Brain microvascular endothelial cell (primary cell): ENCODE data around the gene PTPN2.

ENCODE experiments used
- DNase-seq: peaks from one replicate; pipeline ENCODE4 v3.0.0-alpha.2; 2020
- H3K27ac ChIP-seq: fragments of 250-450 bp; sonication (Bioruptor Pico); 2 replicates; pipeline ENCODE4 v1.5.1; 2020; ENCODE audit warnings: mild to moderate bottlenecking, moderate library complexity
- H3K27me3 ChIP-seq: fragments of 250-450 bp; sonication (Bioruptor Pico); replicated peaks from 2 replicates; pipeline ENCODE4 v1.5.1; 2020; ENCODE audit warnings: mild to moderate bottlenecking
- H3K36me3 ChIP-seq: fragments of 250-450 bp; sonication (Bioruptor Pico); replicated peaks from 2 replicates; pipeline ENCODE4 v1.5.1; 2020; ENCODE audit warnings: mild to moderate bottlenecking
- H3K4me3 ChIP-seq: 2 replicates; pipeline ENCODE4 v1.5.1; 2011; ENCODE audit warnings: low read depth, mild to moderate bottlenecking, control low read depth, low read length, moderate library complexity
- in situ Hi-C: cut with HindIII; loops from 2 replicates; pipeline ENCODE4 v1.10.0; 2017; ENCODE audit warnings: low sequenced_read_pairs, low pct_ligation_motif_present
- TF ChIP-seq, protein P1 (sequence below): IDR thresholded peaks from 2 replicates; pipeline ENCODE4 v1.5.1; 2011; ENCODE audit warnings: low read depth, mild to moderate bottlenecking, moderate library complexity, low read length, control low read depth, inconsistent platforms; ENCODE audit errors: missing control alignments

The PTPN2 gene

DNA sequence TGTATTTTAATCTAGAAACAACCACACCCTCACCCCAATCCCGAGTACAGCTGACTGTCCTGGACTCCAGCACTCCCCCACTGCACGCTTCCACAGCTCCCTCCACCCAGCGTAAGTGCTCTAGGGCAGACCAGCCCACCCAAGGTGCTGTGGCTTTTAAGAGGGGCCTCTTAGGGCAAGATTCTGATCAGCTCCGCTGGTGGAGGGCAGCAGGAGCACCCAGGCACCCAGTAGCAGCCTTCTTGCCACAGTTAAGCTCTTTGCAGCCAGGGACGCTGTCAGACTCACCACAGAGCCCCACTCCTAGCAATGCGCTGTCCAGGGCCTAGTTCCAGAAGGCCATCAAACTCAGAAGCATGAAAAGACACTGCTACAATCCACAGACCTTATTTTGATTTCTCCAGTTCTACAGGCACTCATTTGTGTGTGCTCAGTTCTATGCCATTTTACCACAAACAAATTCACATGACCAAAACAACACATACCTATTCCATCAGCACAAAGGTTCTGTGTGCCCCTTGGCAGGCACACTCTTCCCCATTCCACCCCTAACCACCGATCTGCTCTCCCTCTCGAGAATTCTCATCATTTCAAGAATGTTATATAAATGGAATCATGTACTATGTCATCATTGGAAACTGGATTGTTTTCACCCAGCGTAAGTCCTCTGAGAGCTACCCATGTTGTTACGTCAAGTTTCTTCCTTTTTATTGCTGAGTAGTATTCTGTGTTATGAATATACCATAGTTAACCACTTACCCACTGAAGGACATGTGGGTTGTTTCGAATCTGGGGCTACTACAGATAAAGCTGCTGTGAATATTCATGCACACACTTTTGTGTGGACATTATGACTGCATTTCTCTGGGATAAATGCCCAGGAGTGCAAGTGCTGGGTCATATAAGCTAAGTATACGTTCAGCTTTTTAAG lies 40.4 kb downstream of the PTPN2 start:
- TF ChIP-seq, protein P1, sequence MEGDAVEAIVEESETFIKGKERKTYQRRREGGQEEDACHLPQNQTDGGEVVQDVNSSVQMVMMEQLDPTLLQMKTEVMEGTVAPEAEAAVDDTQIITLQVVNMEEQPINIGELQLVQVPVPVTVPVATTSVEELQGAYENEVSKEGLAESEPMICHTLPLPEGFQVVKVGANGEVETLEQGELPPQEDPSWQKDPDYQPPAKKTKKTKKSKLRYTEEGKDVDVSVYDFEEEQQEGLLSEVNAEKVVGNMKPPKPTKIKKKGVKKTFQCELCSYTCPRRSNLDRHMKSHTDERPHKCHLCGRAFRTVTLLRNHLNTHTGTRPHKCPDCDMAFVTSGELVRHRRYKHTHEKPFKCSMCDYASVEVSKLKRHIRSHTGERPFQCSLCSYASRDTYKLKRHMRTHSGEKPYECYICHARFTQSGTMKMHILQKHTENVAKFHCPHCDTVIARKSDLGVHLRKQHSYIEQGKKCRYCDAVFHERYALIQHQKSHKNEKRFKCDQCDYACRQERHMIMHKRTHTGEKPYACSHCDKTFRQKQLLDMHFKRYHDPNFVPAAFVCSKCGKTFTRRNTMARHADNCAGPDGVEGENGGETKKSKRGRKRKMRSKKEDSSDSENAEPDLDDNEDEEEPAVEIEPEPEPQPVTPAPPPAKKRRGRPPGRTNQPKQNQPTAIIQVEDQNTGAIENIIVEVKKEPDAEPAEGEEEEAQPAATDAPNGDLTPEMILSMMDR = no peak
- DNase-seq = no peak

DNA sequence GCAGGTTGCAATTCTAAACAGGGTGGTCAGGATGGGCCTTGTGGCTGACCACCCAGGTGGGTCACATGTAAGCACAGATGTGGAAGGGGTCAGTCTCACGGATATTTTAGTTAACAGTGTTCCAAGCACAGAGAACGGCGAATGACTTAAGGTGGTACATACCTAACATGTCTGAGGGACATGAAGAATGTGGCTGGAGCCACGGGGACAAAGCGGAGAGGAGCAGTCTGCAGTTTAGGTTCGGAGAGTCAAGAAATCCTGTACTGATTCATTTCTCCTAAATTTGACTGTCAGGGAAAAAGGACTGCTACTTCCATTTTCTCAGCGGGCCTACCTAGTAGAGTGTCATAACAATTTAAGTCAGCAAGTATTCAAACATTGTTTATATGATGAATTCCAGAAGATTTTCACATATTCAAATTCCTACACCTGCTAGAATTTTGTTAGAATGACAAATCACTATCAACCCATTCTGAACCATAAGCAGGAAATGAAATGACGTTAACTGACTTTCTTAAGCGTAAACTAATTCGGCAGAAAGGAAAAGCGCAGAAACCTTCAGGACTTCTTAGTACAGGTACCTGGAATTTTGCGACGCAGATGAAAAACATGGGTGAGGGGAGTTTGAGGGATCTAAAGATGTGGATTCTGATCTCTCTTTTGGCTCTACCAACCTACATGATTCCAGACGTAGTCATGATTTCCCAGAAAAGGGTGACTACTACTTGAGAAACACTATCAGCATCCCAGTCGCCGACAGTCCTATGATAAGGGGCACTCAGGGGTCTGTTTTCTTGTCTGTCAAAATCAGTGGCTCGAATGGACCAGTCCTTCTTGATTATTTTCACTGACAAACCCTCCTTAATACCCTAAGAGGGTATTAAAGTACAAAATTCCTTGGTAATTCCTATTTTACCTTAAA lies 41.3 kb downstream of the PTPN2 start:
- H3K27me3 ChIP-seq = no peaks in the 10 kb centered on the region
- no peak overlapping the region for H3K27ac ChIP-seq
- TF ChIP-seq, protein P1 = no peak
- H3K4me3 ChIP-seq = no peak overlapping the region
- in situ Hi-C loops = no loop called here
- H3K36me3 ChIP-seq = no peaks in the 10 kb centered on the region
- DNase-seq = no peak

More for the DNA sequence above, 40.4 kb downstream of the PTPN2 start:
- no peak overlapping the region for H3K4me3 ChIP-seq
- in situ Hi-C loops = no loop called here
- no peak overlapping the region for H3K27ac ChIP-seq
- no peaks in the 10 kb centered on the region for H3K36me3 ChIP-seq
- no peaks in the 10 kb centered on the region for H3K27me3 ChIP-seq

DNA sequence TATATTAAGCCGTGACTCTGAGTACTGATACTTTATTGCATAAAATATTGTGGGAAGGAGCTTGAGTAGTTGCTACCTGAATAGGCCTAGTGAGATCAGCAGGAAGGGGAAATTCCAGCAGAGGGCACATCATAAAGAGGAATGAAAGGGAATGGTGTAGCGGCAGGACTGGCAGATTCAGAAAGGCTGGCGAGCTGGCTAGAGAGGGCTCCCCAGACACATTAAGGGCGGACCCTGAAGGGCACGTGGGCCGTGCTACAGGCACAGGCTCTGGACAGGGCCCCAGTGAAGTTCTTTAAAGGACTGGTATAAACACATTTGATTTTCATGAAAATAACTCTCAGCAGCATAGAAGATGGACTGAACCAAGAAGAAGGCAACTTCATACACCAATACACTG lies 43.0 kb downstream of the PTPN2 start:
- DNase-seq = no peak
- Histone ChIP-seq H3K4me3 (no peak overlapping the region), H3K27ac (no peak overlapping the region), H3K36me3 (no peaks in the 10 kb centered on the region), H3K27me3 (no peaks in the 10 kb centered on the region)
- in situ Hi-C loops = no loop called here
- TF ChIP-seq, protein P1 = no peak

DNA sequence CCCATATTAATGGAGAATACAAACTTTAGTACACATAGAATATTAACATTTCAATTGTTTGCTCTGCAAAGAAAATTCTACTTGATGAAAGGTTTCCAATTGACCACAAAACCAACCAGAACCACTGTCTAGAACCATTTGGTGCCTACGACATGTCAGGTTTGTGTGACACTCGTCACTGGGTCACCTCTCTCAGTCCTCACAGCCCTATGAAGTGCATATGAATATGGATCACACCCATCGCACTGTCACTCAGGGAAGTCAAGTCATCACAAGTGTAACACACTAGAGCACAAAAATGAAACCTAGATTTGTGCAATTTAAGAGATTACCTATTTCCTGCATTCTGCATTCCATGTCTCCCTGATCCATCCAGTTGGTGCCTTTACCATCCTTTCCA lies 43.7 kb downstream of the PTPN2 start:
- Histone ChIP-seq H3K4me3 (no peak overlapping the region), H3K27me3 (no peaks in the 10 kb centered on the region), H3K36me3 (no peaks in the 10 kb centered on the region), H3K27ac (no peak overlapping the region)
- in situ Hi-C loops = no loop called here
- DNase-seq = no peak
- TF ChIP-seq, protein P1 = no peak

DNA sequence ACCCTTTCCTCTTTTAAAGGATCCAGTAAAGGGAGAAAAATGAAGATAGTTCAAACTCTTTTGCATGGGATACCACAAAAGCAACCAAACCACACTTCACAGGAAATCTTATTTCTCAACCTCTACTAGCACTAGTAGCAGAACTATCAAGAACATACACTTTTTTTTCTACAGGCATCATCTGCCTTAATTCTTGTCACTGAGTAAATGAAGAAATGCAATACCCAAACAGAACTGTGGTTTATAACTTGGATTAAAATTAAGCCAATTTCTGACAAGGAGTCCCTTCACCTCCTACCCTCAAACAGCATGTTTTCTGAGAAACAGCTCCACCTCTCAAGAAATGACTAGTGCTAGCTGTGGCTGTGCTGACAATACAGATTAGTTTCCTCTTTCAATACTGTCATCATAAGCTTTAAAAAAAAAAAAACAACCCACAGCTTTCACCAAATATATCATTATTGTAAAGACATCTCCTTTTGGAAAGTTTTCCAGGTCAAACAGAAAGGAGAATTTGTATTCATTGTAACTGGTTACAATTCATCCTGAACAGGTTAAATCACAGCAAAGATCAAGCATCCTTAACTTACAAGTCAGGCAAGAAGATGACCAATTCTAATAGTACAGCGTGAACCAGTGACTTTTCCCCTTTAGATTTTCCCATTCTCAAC lies 44.4 kb downstream of the PTPN2 start:
- TF ChIP-seq, protein P1 = no peak
- in situ Hi-C loops = no loop called here
- peak overlapping the region; percentile 23 for H3K27ac ChIP-seq
- no peak for DNase-seq
- H3K4me3 ChIP-seq = no peak overlapping the region
- no peaks in the 10 kb centered on the region for H3K36me3 ChIP-seq
- no peaks in the 10 kb centered on the region for H3K27me3 ChIP-seq
